ENCODE data around the gene RPP25L. TPM values are rescaled to one million over a fixed set of nuclear protein-coding genes. Genes with fewer than 3 reads are reported as not detected.

Gene RPP25L
- total RNA-seq, 2 donors from 2014 or later: 5.5 to 8.7 TPM

GRCh38 chr9:34651321-34651720 lies 39.4 kb upstream of the RPP25L start:
- no peaks in the 10 kb centered on the region for H3K9me3 ChIP-seq
- H3K36me3 ChIP-seq: peaks cover 16% of the 10 kb centered on the region
- no peaks in the 10 kb centered on the region for H3K27me3 ChIP-seq (replicated peaks; ENCODE audit: insufficient read depth)
- peak overlapping the region; percentile 67 for H3K4me3 ChIP-seq
- TF ChIP-seq CTCF (IDR thresholded peaks at IDR 0.05): no peak
- peaks cover 41 to 76% of the 10 kb centered on the region in 2 donors for H3K4me1 ChIP-seq (ENCODE audit: control insufficient read depth in 1 of 2, low read depth in 2 of 2)
- peak overlapping the region; percentile 85 to 92 for H3K27ac ChIP-seq
- ATAC-seq (ENCODE audit: insufficient number of reproducible peaks, low FRiP score, low read depth) (no peak), DNase-seq (ENCODE audit: low spot score) (no peak)

- no peak for TF ChIP-seq CTCF (IDR thresholded peaks at IDR 0.05)
- H3K27ac ChIP-seq: peak overlapping the region; percentile 85 to 92
- H3K36me3 ChIP-seq: peaks cover 16% of the 10 kb centered on the region
- peaks cover 45 to 77% of the 10 kb centered on the region in 2 donors for H3K4me1 ChIP-seq (ENCODE audit: control insufficient read depth in 1 of 2, low read depth in 2 of 2)
- H3K27me3 ChIP-seq (replicated peaks; ENCODE audit: insufficient read depth): no peaks in the 10 kb centered on the region
- no peaks in the 10 kb centered on the region for H3K9me3 ChIP-seq
- no peak overlapping the region for H3K4me3 ChIP-seq
- ATAC-seq (ENCODE audit: insufficient number of reproducible peaks, low FRiP score, low read depth) (no peak), DNase-seq (ENCODE audit: low spot score) (no peak)
Observed at GRCh38 chr9:34650816-34651215, 38.9 kb upstream of the RPP25L start.

- Histone ChIP-seq H3K9me3 (no peaks in the 10 kb centered on the region), H3K36me3 (peaks cover 16% of the 10 kb centered on the region), H3K4me1 (ENCODE audit: control insufficient read depth in 1 of 2, low read depth in 2 of 2) (peaks cover 29 to 56% of the 10 kb centered on the region in 2 donors), H3K4me3 (no peak overlapping the region), H3K27me3 (replicated peaks; ENCODE audit: insufficient read depth) (no peaks in the 10 kb centered on the region), H3K27ac (no peak overlapping the region)
- no peak for ATAC-seq (ENCODE audit: insufficient number of reproducible peaks, low FRiP score, low read depth)
- DNase-seq (ENCODE audit: low spot score): no peak
- no peak for TF ChIP-seq CTCF (IDR thresholded peaks at IDR 0.05)
Observed at GRCh38 chr9:34648673-34649072, 36.8 kb upstream of the RPP25L start.

- H3K36me3 ChIP-seq: peaks cover 16% of the 10 kb centered on the region
- peak overlapping the region; percentile 79 for H3K4me3 ChIP-seq
- H3K27me3 ChIP-seq (replicated peaks; ENCODE audit: insufficient read depth): no peaks in the 10 kb centered on the region
- peak overlapping the region; percentile 79 to 80 for H3K27ac ChIP-seq
- ATAC-seq (ENCODE audit: insufficient number of reproducible peaks, low FRiP score, low read depth) (no peak), DNase-seq (ENCODE audit: low spot score) (no peak)
- H3K4me1 ChIP-seq (ENCODE audit: control insufficient read depth in 1 of 2, low read depth in 2 of 2): peaks cover 19 to 45% of the 10 kb centered on the region in 2 donors
- H3K9me3 ChIP-seq: no peaks in the 10 kb centered on the region
- TF ChIP-seq CTCF (IDR thresholded peaks at IDR 0.05): no peak
Observed at GRCh38 chr9:34647651-34648050, 35.8 kb upstream of the RPP25L start.

GRCh38 chr9:34647084-34647403 lies 35.1 kb upstream of the RPP25L start:
- Histone ChIP-seq H3K27ac (peak overlapping the region; percentile 79 to 80), H3K4me3 (peak overlapping the region; percentile 79), H3K4me1 (ENCODE audit: control insufficient read depth in 1 of 2, low read depth in 2 of 2) (peaks cover 18 to 40% of the 10 kb centered on the region in 2 donors), H3K27me3 (replicated peaks; ENCODE audit: insufficient read depth) (no peaks in the 10 kb centered on the region), H3K9me3 (no peaks in the 10 kb centered on the region), H3K36me3 (peaks cover 16% of the 10 kb centered on the region)
- DNase-seq (ENCODE audit: low spot score) (no peak), ATAC-seq (ENCODE audit: insufficient number of reproducible peaks, low FRiP score, low read depth) (no peak)
- TF ChIP-seq CTCF (IDR thresholded peaks at IDR 0.05): no peak

Measured in thoracic aorta (tissue), 2 donors.